Retina (tissue), 1 donor: Measurements from ENCODE around the gene HLA-DQB2.
A peak's percentile ranks its signal among the peaks of the same experiment; 100 is the strongest.
"Not testable (repeated sequence)": the region's sequence is repeated elsewhere in the genome, so short reads cannot be mapped to it uniquely, and the experiment has no call there.

Experiments
- DNase-seq: peaks from one replicate; pipeline ENCODE4 v3.0.0-alpha.2; 2016

HLA-DQB2 gene

GRCh38 chr6:32763421-32763820, at the start of gene HLA-DQB2:
TSS of gene HLA-DQB2 (minus strand) at chr6:32763532. CDS start at chr6:32763470, 62 bp downstream.
- DNase-seq, result no peak

- DNase-seq, result no peak
Observed at GRCh38 chr6:32809171-32809570, 45.8 kb upstream of the HLA-DQB2 start.

DNA sequence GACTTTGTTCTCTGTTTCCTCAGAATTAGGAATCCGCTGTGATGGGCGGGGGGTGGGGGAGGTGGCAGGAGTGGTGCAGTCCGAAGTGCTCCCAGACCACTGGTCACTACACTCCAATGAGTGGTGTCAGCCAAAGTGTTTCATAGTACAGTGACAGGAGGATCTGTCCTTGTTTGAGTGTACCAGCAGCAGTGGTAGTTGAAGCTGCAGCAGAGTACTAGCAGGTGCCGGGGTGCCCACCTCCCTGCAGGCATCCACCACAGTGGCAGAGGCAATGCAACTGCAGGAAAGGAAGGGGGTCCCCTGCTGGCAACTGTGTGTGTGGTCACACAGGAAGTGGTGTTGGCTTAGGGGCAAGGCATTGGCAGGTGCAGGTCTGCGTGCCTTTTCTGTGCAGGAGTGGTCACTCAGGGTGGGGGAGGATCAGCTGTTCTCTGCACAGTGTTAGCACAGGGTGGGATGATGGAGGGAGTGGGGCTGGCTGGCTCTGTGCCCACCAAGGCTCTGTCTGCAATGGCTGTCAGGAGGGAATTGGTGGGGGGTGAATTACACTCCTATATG, 43.8 kb upstream of the HLA-DQB2 start:
- no peak for DNase-seq

DNA sequence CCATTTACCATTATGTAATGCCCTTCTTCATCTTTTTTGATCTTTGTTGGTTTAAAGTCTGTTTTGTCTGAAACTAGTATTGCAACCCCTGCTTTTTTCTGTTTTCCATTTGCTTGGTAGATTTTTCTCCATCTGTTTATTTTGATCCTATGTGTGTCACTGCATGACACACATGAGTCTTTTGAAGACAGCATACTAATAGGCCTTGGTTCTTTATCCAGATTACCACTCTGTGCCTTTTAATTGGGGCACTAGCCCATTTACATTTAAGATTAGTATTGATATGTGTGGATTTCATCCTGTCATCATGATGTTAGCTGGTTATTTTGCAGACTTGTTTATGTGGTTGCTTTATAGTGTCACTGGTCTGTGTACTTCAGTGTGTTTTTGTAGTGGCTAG, 42.1 kb upstream of the HLA-DQB2 start:
- DNase-seq, result not testable (repeated sequence)

GRCh38 chr6:32803416-32803815, 40.1 kb upstream of the HLA-DQB2 start:
- no peak for DNase-seq

DNA sequence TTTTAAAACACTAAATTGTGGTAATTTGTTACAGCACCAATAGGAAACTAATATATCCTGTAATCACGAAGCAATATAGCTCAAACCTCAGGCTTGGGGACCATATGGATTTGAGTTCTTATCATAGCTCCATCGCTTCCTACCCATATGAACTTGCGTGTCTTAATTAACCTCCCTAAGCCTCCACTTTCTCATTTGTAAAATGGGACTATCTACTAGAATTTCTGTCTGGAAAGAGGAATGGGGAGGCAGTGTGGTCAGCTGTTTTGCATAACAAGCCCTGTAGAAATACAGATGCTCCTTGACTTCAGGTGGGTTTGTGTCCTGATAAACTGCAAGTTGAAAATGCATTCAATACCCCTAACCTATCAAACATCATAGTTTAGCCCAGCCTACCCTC, 36.4 kb upstream of the HLA-DQB2 start:
- DNase-seq, result no peak

DNA sequence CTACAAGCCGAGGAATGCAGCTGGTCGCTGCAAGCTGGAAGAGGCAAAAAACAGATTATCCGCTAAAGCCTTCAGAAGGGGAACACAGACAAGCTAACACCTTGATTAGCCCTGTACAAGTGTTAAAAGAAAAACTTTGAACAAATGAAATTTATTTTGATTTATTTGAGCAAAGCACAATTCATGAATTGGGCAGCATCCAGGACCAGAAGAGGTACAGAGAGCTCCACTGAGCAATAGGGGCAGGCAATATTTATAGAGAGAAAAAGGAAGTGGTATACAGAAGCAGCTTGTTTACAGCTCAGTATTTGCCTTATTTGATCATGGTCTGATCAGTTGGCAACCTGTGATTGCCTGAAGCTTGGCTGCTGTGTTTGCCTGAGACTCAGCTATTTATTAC, 35.8 kb upstream of the HLA-DQB2 start:
- no peak for DNase-seq

DNA sequence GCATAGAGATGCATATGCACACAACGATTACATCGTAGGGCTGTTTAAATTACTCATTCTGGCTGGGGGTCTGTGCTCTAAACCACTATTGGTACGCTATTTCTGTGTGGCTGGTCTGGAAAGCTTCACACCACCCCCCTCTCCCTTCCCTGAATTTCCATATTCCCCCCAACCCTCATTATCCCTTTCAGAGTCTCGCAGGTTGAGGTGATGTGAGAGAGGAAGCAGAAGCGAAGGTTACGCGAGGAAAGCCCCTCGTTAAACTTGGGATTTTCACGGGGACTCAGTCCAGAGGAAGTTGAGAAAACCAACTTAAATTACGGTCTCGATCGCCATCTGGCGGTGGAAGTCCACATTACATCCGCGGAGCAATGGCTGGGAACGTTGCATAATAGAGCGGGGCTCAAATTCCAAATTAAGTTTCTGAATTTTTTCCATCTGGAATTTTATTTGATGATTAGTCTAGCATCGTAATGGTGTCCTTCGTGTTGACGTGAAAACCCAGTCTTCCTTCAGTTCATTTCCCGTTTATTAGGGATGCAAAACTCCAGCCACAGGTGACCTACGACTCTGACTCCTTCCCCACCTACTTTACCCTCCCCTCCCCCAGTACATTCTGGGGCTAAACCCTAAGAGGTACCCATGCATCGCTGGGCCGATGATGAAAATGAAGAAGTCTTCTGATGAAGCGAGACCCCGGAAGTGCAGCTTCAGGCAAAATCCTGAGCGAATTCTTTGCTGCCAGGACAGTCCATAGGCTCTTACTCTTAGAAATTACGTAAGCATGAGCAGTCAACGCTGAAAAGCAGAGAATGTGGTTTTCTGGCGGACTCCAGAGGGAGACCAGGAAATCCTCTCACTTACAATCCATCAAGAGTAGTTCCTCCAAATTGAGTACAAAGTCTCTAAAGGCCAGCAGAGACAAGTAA, 33.8 kb upstream of the HLA-DQB2 start:
- DNase-seq, result peak; percentile 86

DNA sequence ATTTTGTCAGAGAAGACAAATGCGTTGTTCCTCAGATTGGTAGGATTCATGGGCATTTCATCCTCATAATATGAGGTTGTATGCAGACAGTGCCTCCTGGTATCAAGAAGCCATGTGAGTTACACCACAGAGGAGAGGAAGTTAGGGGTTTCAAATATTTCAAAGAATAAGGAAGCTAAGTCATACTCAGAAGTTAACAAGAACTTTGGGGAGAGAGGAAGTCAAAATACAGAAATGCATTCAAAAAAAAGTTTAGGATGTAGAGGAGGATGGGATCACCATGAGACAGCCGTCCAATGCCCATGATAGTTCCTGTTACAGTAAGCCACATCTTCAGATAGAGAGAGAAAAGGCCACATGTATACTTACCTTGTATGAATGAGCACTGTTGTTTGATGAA, 31.2 kb upstream of the HLA-DQB2 start:
- DNase-seq, result no peak

- DNase-seq, result no peak
Observed at GRCh38 chr6:32792901-32793435, 29.6 kb upstream of the HLA-DQB2 start.

- no peak for DNase-seq
Observed at GRCh38 chr6:32790306-32790705, 27.0 kb upstream of the HLA-DQB2 start.

DNA sequence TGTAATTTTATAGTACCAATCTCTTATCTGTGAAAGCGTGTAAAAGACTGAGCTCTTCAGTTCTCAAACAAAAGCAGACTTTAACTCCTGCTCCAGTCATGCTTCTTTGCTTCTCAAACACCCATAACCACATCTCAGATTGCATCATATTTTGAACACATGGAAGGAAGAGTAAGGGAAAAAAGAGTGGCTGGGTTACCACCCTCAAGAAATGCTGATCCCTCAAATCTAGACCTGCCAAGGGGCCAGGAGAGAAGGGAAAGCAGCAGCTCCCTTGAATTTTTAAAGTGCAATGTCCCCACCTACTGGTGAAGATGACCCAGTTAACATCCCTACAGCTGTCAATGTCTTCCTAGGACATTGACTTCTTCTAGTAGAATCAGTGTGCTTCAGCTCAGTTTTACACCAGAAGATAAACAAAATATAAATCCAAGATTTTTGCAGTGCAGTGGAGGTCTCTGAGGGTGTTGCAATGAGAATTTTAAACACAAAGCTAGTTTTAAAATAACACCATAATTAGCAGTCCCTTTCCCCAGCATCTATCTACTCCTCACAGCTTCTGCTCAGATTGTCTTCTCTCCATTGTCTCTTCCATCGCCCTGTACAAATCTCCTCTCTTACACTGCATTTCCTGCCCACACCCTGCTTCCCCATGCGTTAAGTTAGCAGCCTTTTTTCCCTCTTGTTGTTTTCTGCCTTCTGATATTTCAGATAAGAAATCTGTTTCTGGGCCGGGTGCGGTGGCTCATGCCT, 22.6 kb upstream of the HLA-DQB2 start:
- DNase-seq, result peak; percentile 70

GRCh38 chr6:32782923-32783322, 19.6 kb upstream of the HLA-DQB2 start:
- DNase-seq, result not testable (repeated sequence)

DNA sequence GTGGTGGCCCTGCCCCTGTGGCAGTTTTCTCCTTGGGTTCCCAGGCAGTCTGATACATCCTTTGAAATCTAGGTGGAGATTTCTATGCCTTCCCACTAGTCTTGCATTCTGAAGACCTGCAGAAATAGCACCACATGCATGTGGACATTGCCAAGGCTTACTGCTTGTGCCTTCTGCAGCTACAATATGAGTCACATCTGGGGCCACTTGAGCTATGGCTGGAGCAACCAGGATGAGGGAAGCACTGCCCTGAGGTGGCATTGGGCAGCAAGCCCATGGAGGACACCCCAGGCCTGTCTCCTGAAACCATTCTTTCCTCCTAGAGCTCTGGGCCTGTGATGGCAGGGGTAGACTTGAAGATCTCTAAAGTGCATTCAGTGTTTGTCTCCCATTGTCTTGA, 15.7 kb upstream of the HLA-DQB2 start:
- no peak for DNase-seq

DNA sequence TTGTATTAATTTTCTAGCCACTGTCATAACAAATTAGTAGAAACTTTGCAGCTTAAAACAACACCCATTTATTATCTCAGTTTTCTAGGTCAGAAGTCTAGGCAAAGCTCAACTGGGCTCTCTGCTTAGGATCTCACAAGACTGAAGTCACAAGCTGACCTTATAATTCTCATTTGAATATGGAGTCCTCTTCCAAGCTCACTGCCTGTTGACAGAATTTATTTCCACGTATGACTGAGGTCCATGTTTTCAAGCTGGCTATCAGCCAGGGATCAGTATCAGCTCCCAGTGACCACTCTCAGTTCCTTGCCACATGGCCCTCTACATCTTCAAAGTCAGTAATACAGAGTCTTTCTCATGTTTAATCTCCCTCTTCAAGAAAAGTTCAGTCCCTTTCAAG, 11.7 kb upstream of the HLA-DQB2 start:
- no peak for DNase-seq

DNA sequence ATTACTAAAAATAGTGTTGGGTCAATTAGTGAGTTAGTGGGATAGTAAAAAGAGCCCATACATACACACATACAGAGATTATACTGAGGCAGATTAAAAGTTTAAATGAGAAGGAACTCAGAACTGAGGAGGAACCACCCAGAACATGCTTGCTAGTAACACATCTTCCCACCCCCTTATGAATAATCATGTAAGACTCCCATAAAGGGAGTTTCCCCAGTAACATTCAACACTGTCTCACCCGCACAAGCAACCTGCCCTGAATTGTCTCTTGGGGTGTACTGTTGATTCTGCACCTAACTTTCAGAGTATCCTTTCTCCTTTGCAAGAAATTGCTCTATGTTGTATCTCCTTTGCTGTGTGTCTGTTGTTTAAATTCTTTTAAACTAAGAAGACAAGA, 11.1 kb upstream of the HLA-DQB2 start:
- no peak for DNase-seq

GRCh38 chr6:32772656-32773055, 9.3 kb upstream of the HLA-DQB2 start:
- no peak for DNase-seq

GRCh38 chr6:32764048-32764447, 716 bp upstream of the HLA-DQB2 start:
- DNase-seq, result no peak

GRCh38 chr6:32761548-32761947, 1.8 kb downstream of the HLA-DQB2 start:
- no peak for DNase-seq

DNA sequence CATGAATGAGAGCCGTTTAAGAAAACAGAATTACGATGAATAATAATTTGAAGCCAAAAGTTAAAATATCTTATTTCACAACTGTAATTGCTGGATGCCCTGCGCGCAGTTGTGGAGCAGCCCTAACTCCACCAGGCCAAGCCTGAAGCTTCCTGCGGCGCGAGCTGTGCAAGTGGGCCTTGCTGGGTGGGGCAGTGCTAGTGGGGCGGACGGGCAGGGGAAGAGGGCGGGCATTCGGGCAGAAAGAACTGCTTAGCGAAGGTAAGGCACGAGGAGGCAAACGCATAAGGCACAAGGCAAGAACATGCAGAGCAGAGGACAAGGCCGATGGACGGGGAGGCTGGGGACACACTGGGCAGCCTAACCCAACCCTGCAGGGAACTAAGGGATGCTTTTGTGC, 2.3 kb downstream of the HLA-DQB2 start:
- DNase-seq, result no peak

- no peak for DNase-seq
Observed at GRCh38 chr6:32759669-32760068, 3.7 kb downstream of the HLA-DQB2 start.

DNA sequence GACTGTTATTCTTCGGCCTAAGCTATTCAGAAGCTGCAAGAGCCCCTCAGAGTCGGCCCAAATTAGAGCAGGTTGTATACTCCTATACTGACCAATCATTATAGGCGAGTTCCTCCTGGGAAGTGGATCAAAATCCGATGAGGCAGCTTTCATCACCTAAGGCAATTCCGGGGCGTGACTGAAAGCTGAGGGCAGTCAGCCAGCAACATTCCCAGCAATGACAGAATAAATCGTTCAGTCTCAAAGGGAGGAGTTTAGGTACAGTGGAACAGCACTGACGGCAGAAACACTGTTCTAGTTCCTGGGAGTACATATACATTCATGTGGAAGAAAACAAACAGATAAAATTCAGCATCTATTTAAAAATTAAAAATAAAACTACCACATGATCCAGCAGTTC, 10.8 kb downstream of the HLA-DQB2 start:
- peak; percentile 13 for DNase-seq

DNA sequence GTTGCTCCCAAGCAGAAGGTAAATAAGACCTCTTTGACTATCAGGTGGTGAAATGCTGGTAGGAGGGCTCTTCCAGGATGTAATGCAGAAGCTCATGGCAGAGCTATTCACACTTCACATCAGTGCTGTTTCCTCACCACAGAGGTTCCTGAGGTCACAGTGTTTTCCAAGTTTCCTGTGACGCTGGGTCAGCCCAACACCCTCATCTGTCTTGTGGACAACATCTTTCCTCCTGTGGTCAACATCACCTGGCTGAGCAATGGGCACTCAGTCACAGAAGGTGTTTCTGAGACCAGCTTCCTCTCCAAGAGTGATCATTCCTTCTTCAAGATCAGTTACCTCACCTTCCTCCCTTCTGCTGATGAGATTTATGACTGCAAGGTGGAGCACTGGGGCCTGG, 17.7 kb downstream of the HLA-DQB2 start:
- not testable (repeated sequence) for DNase-seq
